ENCODE results near the gene CD36.

The CD36 gene

DNA sequence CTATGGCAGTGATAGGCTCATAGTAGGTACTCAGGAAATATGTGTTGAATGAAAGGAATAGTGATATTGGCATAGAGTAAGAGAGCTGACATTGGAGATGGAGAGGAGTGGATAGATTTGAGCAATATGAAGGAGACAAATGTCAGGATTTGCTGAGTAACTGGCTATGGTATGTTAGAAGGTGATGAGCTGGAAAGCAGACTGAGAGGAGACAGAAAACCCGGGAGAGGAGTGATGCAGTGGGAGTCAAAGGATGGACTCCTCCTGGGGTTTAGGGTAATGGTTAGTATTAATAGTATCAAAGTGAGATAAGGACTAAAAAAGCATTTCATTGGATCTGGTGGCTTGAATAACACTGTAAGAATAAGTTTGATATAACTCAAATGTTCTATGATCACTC, 64.8 kb downstream of the CD36 start:
- no peak for DNase-seq (ENCODE audit: low read depth, low spot score)

GRCh38 chr7:80705130-80705781, 66.8 kb downstream of the CD36 start:
- DNase-seq (ENCODE audit: low read depth, low spot score) = no peak

DNA sequence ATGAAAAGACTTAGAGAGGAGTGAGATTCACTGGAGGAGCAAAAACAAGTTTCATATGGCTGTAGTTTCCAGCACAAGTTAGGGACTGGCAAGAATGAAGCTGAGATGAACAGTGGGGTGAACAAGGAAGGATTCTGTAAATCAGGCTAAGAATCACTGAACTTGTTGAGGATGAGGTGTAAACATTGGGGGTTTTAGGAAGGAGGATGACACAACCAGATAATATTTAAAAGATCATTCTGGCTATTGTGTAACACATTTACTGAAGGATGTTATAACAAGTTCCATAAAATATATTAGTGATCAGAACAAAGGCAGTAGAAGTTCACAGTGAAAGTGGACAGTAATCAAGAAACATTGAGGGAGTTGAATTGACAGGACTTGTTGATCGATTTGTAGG, 68.9 kb downstream of the CD36 start:
- no peak for DNase-seq (ENCODE audit: low read depth, low spot score)

- no peak for DNase-seq (ENCODE audit: low read depth, low spot score)
These were observed 69.7 kb downstream of the CD36 start for GRCh38 chr7:80708123-80708522.

DNA sequence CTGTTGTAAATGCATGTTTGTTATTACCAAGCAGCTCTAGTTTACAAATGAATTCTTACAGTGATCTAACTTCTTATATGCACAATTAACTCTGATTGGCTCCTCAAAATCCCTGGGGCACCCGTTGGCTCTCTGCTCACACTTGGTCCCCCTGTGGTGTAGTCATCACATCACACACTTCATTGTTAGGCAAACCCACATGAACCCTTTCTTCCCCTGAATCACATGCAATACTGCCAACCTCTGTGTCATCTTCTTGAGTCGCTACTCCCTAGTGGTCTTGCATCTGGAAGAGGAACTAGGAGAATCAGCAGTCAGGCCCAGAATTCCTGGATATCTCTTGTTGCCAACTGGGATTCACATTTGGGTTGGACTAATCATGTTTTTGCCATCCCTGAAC, 73.1 kb downstream of the CD36 start:
- DNase-seq (ENCODE audit: low read depth, low spot score) = no peak

- DNase-seq (ENCODE audit: low read depth, low spot score) = no peak
These were observed 80.8 kb downstream of the CD36 start for GRCh38 chr7:80719261-80719660.

GRCh38 chr7:80720146-80720545, 81.7 kb downstream of the CD36 start:
- DNase-seq (ENCODE audit: low read depth, low spot score) = no peak

DNA sequence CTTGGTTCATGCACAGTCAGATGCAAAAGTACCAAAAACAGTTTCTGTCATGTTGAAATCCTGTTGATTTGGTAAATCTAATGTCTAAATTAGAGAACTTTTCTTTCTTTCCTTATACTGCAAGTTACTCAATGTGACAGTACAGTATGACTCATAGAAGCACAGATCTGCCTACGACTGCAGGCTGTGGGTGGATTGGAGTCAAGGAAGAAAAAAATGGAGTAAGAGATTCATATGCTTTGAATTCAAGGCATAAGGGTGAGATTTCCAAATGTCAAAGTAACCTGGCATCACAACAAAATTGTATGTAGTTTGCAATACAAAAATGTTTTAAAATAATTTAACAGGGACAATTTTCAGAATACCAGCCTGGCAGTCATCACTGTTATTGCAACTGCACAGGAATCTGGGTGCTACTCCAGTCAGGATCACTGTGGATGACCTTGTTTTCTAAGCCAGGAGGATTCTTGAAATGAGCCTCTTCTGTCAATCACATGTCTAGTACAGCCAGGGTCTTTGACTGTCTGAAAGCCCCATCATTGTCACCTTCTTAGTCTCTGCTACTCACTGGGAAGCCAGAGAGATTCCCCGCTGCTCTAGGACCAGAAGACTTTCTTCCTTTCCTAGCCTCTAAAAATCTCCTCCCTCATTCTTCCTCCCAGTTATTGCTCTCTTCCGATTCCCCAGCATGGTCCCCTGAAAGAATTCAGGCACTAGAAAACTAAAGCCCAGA, 83.6 kb downstream of the CD36 start:
- DNase-seq (ENCODE audit: low read depth, low spot score) = peak; percentile 41

DNA sequence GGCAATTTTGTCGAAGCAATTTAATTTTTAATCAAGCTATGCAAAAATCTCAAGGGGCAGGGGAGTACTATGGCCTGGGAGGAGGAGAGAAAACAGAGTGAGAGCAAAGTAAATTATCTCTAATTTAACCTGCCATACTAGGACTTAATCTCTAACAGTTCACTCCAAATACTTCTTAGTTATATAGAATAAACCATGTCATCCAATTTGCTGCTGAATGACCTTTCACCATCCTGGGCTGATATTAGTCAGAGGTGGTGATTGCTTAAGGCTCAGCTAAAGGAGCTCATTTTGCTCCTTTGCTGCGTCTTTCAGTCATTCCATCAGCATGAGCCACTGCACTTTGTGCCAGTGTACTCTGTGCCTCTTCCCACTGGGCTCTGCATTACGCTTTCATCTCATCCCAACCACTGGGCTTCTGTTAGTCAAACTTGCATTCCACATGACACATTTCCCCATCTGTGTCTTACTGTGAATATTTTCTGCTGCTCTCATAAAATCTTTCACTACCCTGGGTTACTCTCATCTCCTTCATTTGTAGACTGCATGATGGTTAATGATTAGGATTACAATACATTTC, 84.3 kb downstream of the CD36 start:
- peak; percentile 68 for DNase-seq (ENCODE audit: low read depth, low spot score)

DNA sequence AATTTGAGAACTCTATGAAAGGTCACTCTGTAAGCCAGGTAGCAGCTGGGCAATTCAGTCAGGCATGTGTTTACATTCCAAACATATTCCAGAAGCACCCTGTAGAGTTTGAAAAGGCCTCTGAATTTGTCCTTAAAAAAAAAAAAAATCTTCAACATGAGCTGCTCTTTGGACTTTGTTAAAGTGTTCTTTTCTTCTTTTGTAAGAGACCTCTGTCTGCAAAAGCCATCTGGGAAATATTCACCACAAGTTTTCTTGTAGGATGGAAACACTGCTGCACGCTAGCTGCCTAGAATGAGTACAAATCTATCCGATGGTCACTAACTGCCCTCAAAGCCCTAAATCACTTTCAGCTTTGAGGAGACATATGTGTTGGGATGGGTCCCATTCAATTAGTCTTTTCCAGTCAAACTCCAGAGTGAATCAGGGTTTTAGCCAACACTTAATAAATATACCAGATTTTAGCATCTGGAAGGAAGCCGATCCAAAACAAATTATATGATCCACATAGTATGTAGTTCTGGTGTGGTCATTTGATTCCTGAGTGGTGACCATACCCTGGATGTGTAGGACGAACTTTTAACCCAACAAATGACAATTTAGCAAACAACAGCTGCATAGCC, 85.9 kb downstream of the CD36 start:
- no peak for DNase-seq (ENCODE audit: low read depth, low spot score)

DNA sequence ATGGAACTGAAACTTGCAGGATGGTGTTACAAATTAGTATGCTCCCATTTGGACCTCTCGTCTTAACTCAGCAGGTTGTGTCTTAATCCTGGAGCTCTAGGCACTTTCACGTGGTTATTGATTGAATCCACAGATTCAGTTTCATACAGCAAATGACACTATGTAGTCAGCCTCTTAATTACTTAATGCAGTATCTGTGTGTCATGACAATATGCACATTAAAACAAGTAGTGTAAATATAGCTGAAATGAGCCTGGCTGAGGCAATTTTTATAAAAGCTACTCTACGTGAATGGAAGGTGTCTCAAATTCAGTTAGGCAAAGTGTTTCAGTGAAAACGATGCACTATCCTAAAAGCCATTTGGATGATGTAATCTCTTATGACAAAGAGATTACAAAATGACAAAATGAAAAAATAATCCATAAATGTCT, 86.8 kb downstream of the CD36 start:
- DNase-seq (ENCODE audit: low read depth, low spot score) = no peak
